K562 (cell line): ENCODE data around the gene COL6A2. TPM values are rescaled to one million over a fixed set of nuclear protein-coding genes. Genes with fewer than 3 reads are reported as not detected.
A peak's percentile ranks its signal among the peaks of the same experiment; 100 is the strongest.

Source experiments
- ATAC-seq: fragments of 200-7000 bp; cut with Tn5 transposase; 3 replicates; pipeline ENCODE4 v1.9.1; 2020; ENCODE audit warnings: moderate library complexity
- BruUV-seq: library from RNA; stranded (reverse); fragments of 400-500 nt; replicated peaks from 2 replicates; lab custom pipeline; 2021; lab: Mats Ljungman, UMichigan
- CTCF ChIA-PET: fragments of 300-600 bp; formaldehyde crosslinking; extraction: SDS; loops from one replicate; lab custom pipeline; 2021; ENCODE audit warnings: low intra/inter-chr PET ratio; lab: Yijun Ruan, JAX
- POLR2A ChIA-PET: fragments of 300-600, 350-650 bp; sonication (Branson Sonifier 250); formaldehyde crosslinking; extraction: SDS; loops from one replicate; lab custom pipeline; 2021; ENCODE audit warnings: antibody characterized with exemption, inconsistent platforms; lab: Yijun Ruan, JAX
- DNase-seq, 4 experiments: peaks; one replicate each; pipeline versions ENCODE4 v3.0.0 to v3.0.0-alpha.2; 2011 to 2018; ENCODE audit warnings: low spot score in 3 of 4, mixed read lengths in 3 of 4; ENCODE audit errors: extremely low read depth in 1 of 4
- FAIRE-seq: peaks from 2 replicates; lab custom pipeline; 2011; peaks lifted over from hg19 to GRCh38; lab: Jason Lieb, UNC
- H2AFZ ChIP-seq: 2 replicates; pipeline ENCODE4 v1.6.0; 2011; ENCODE audit warnings: low read depth, low read length, control low read depth, inconsistent platforms
- H3K27ac ChIP-seq: fragments of 200-600 bp; 3 replicates; pipeline ENCODE4 v1.8.0; 2011; ENCODE audit warnings: low read depth, mild to moderate bottlenecking, control low read depth, inconsistent platforms, low read length, moderate library complexity, mixed read lengths; ENCODE audit errors: extremely low read depth
- H3K27me3 ChIP-seq, 2 experiments: fragments of 300-600 bp in 1 of 2; 2 replicates in 1 of 2; 3 replicates in 1 of 2; pipeline versions ENCODE4 v1.6.0 to v1.8.0; 2011; ENCODE audit warnings: inconsistent platforms in 2 of 2, low read length in 2 of 2, mild to moderate bottlenecking in 1 of 2, mixed read lengths in 1 of 2, moderate library complexity in 1 of 2; ENCODE audit not compliant: control insufficient read depth in 2 of 2, insufficient read depth in 2 of 2
- H3K36me3 ChIP-seq: fragments of 300-600 bp; 3 replicates; pipeline ENCODE4 v1.8.0; 2011; ENCODE audit warnings: mild to moderate bottlenecking, low read length, inconsistent platforms; ENCODE audit not compliant: control insufficient read depth, insufficient read depth
- H3K4me1 ChIP-seq, 2 experiments: fragments of 200-600 bp in 1 of 2; replicated peaks in 1 of 2; 2 replicates in 1 of 2; 3 replicates in 1 of 2; pipeline versions ENCODE4 v1.5.1 to v1.8.0; 2011; ENCODE audit warnings: inconsistent platforms in 2 of 2, low read length in 2 of 2, mild to moderate bottlenecking in 1 of 2, mixed read lengths in 1 of 2, moderate library complexity in 1 of 2; ENCODE audit not compliant: control insufficient read depth in 2 of 2, insufficient read depth in 2 of 2
- H3K4me2 ChIP-seq: 2 replicates; pipeline ENCODE4 v1.6.1; 2011; ENCODE audit warnings: low read length, control low read depth, inconsistent platforms, mixed read lengths; ENCODE audit not compliant: insufficient read depth
- H3K4me3 ChIP-seq: fragments of 200-600 bp; sonication (generic), shearing (Covaris generic); 2 replicates; pipeline ENCODE4 v1.5.1; 2016; ENCODE audit warnings: control low read depth, inconsistent platforms
- H3K79me2 ChIP-seq: fragments of 200-600 bp; 3 replicates; pipeline ENCODE4 v1.8.0; 2011; ENCODE audit warnings: low read length, inconsistent platforms; ENCODE audit not compliant: control insufficient read depth, insufficient read depth
- H3K9ac ChIP-seq, 2 experiments: 2 replicates each; pipeline versions ENCODE4 v1.6.0 to v1.6.1; 2011; ENCODE audit warnings: low read depth in 2 of 2, low read length in 2 of 2, control low read depth in 1 of 2, inconsistent platforms in 1 of 2, mild to moderate bottlenecking in 1 of 2, mixed read lengths in 1 of 2; ENCODE audit not compliant: insufficient read depth in 1 of 2
- H3K9me1 ChIP-seq: one replicate; pipeline ENCODE4 v1.6.0; 2011; ENCODE audit warnings: inconsistent platforms, mild to moderate bottlenecking, low read length, moderate library complexity; ENCODE audit not compliant: control insufficient read depth, insufficient read depth
- H3K9me3 ChIP-seq: replicated peaks from 2 replicates; pipeline ENCODE4 v1.5.1; 2011; ENCODE audit warnings: low read depth, low read length, inconsistent platforms; ENCODE audit not compliant: control insufficient read depth, insufficient read depth
- H4K20me1 ChIP-seq: replicated peaks from 2 replicates; pipeline ENCODE4 v1.6.1; 2011; ENCODE audit warnings: low read length, inconsistent platforms, mixed read lengths; ENCODE audit not compliant: control insufficient read depth, insufficient read depth
- BRD4 ChIP-seq: fragments of 200-600 bp; sonication (generic); IDR thresholded peaks from 2 replicates; pipeline ENCODE4 v1.6.1; 2017; ENCODE audit warnings: inconsistent platforms
- C11orf30 ChIP-seq: fragments of 450-650 bp; IDR thresholded peaks from 2 replicates; pipeline ENCODE4 v1.6.1; 2016; ENCODE audit warnings: low read depth, mild to moderate bottlenecking
- CC2D1A ChIP-seq: fragments of 450-650 bp; IDR thresholded peaks from 2 replicates; pipeline ENCODE4 v1.6.1; 2017; ENCODE audit warnings: mild to moderate bottlenecking
- GABPB2 ChIP-seq: fragments of 250-450 bp; sonication (Bioruptor Pico); conservative IDR thresholded peaks from 2 replicates; pipeline ENCODE4 v1.5.1; 2021; ENCODE audit warnings: mild to moderate bottlenecking
- MXI1 ChIP-seq: IDR thresholded peaks from 2 replicates; pipeline ENCODE4 v1.6.1; 2011; ENCODE audit warnings: low read depth, mild to moderate bottlenecking, improper control_type of control experiment, low read length
- NFYB ChIP-seq: IDR thresholded peaks from 2 replicates; pipeline ENCODE4 v1.6.1; 2011; ENCODE audit warnings: mild to moderate bottlenecking, moderate library complexity; ENCODE audit not compliant: insufficient read length; ENCODE audit errors: extremely low read depth
- TBP ChIP-seq: optimal IDR thresholded peaks from 2 replicates; pipeline ENCODE3; 2011; ENCODE audit warnings: low read depth, low read length, improper control_type of control experiment
- TCFL5 ChIP-seq: fragments of 250-450 bp; sonication (Bioruptor Pico); conservative IDR thresholded peaks from 2 replicates; pipeline ENCODE4 v1.6.1; 2021; ENCODE audit warnings: mild to moderate bottlenecking, moderate library complexity, matching md5 sums
- TFAP4 ChIP-seq: sonication (generic); formaldehyde crosslinking; IDR thresholded peaks from 2 replicates; pipeline ENCODE4 v1.8.0; 2022; ENCODE audit warnings: missing genetic modification reagents, mild to moderate bottlenecking, moderate library complexity, borderline replicate concordance
- ZBTB33 ChIP-seq: sonication (generic); formaldehyde crosslinking; IDR thresholded peaks from 2 replicates; pipeline ENCODE4 v1.8.1; 2023; ENCODE audit warnings: mild to moderate bottlenecking, missing genetic modification reagents
- ZNF431 ChIP-seq: sonication (generic); formaldehyde crosslinking; IDR thresholded peaks from 2 replicates; pipeline ENCODE4 v1.8.0; 2022; ENCODE audit warnings: mild to moderate bottlenecking, missing genetic modification reagents
- WGBS: fragments of 100-300 bp; shearing (Covaris generic); methylation state at CpG from one replicate; pipeline ENCODE4 v1.1.6; 2016; ENCODE audit warnings: low coverage, mixed read lengths; ENCODE audit not compliant: insufficient coverage; ENCODE audit errors: missing lambda C conversion rate; 5-methylcytosine and 5-hydroxymethylcytosine counted together
- in situ Hi-C: fragments of 300-500 bp; cut with MboI; formaldehyde crosslinking; loops from 4 replicates; pipeline ENCODE4 v1.15.0; 2018; ENCODE audit warnings: inconsistent platforms, mixed read lengths
- intact Hi-C: fragments of 100-400 bp; cut with micrococcal nuclease; formaldehyde crosslinking; loops from 2 replicates; pipeline ENCODE4 v1.14.2; 2022
- polyA plus RNA-seq, 8 experiments: library from polyadenylated mRNA; depleted of rRNA in 4 of 8; stranded (reverse) in 5 of 8; unstranded in 3 of 8; fragments of >200 nt; fragmentation: Nextera tagmentation in 2 of 8; fragmentation: Illumina TruSeq in 1 of 8; extraction: Ambion mirVana in 2 of 8; extraction: Trizol in 1 of 8; gene quantifications; 2 replicates each; pipeline versions ENCODE4 v1.2.1 to v1.2.3, GENCODE V29; 2011 to 2014; ENCODE audit warnings: inconsistent platforms in 1 of 8, missing spikeins in 1 of 8
- total RNA-seq, 7 experiments: library from RNA; depleted of rRNA in 6 of 7; stranded (reverse); fragments of >200 nt in 6 of 7; fragmentation: Illumina TruSeq in 2 of 7; extraction: Trizol in 2 of 7; gene quantifications; 2 replicates each; pipeline versions ENCODE4 v1.2.1 to v1.2.3, GENCODE V29; 2011 to 2021; ENCODE audit warnings: low replicate concordance in 1 of 7

The COL6A2 gene
- total and polyA plus RNA-seq, 9 of the 15 experiments (the other 6 are each of a cell fraction or from before 2014, with no cell fraction given), result 0.07 to 1.1 (median 0.24) TPM; not detected in 3

GRCh38 chr21:46142582-46143473 lies 44.9 kb downstream of the COL6A2 start (continued):
- TF ChIP-seq C11orf30 (peak; percentile 62), CC2D1A (peak; percentile 40; the same call in 1 of the 2 replicates), NFYB (peak; percentile 80), ZBTB33 (peak; percentile 90), TCFL5 (no peak)

- Histone ChIP-seq H3K36me3 (no peaks in the 10 kb centered on the region), H3K79me2 (no peaks in the 10 kb centered on the region), H2AFZ (no peak overlapping the region), H3K4me2 (no peak overlapping the region), H3K4me3 (no peak overlapping the region), H3K27me3 (peaks cover 6 to 13% of the 10 kb centered on the region in 2 experiments; a peak in 4 of 5 replicates), H3K9ac (peak overlapping the region in 1 of 2 experiments; percentile 39; a peak in 1 of 4 replicates), H3K9me1 (no peaks in the 10 kb centered on the region), H4K20me1 (peaks cover 1% of the 10 kb centered on the region; the same call in 1 of the 2 replicates), H3K9me3 (peaks cover 3% of the 10 kb centered on the region; the same call in 1 of the 2 replicates), H3K27ac (no peak overlapping the region; the same call in 2 of the 3 replicates), H3K4me1 (peaks cover 5 to 43% of the 10 kb centered on the region in 2 experiments; a peak in 4 of 5 replicates)
- ATAC-seq (no peak), DNase-seq (no peak), FAIRE-seq (no peak)
- in situ Hi-C loops, result no loop called here
- no TSS peak for BruUV-seq
- intact Hi-C loops, result loop anchor here (5.0 to 10.0 kb wide), 3 partner anchors 140 to 320 kb away; partner anchors contain the start of genes MCM3AP and YBEY
- ChIA-PET POLR2A (interaction anchor here (1.3 kb wide), 1 partner anchor 14 kb away, joined by 5 read pairs; no protein-coding TSS in a partner anchor), CTCF (no interaction called here)
- 20% methylated on average over 3 of the region's 4 CpGs for WGBS
- no peak for TF ChIP-seq BRD4
- TF ChIP-seq TBP, result no peak
- TF ChIP-seq GABPB2 (CRISPR knock-in tag), result no peak
- TF ChIP-seq MXI1, result no peak
- no peak for TF ChIP-seq ZNF431
- peak; percentile 13; the same call in 1 of the 2 replicates for TF ChIP-seq TFAP4 (CRISPR knock-in tag)
Observed at GRCh38 chr21:46144464-46145070, 46.7 kb downstream of the COL6A2 start.
